Activated T-cell treated with anti-CD3 and anti-CD28 coated beads, Interleukin-2, amount 50 U/mL, for 4 hours (primary cell): ENCODE results near the gene PELI2. TPM values are rescaled to one million over a fixed set of nuclear protein-coding genes. Genes with fewer than 3 reads are reported as not detected.

Experiments used
- ATAC-seq, 2 donors: fragments of 200-7000 bp; cut with Tn5 transposase; one replicate each; pipeline ENCODE4 v1.10.0; 2021
- DNase-seq: peaks from one replicate; pipeline ENCODE4 v3.0.0-alpha.2; 2020
- H3K27me3 Mint-ChIP-seq: one replicate; pipeline ENCODE4 v1.8.0; 2021; ENCODE audit warnings: low read depth, mixed read lengths
- H3K36me3 Mint-ChIP-seq: one replicate; pipeline ENCODE4 v1.8.0; 2022; ENCODE audit warnings: mixed read lengths; ENCODE audit not compliant: insufficient read depth
- H3K4me1 Mint-ChIP-seq: one replicate; pipeline ENCODE4 v1.8.0; 2021; ENCODE audit warnings: low read depth, mixed read lengths
- H3K4me3 Mint-ChIP-seq: one replicate; pipeline ENCODE4 v1.8.0; 2021; ENCODE audit warnings: mild to moderate bottlenecking, moderate library complexity, mixed read lengths
- H3K9me3 Mint-ChIP-seq: one replicate; pipeline ENCODE4 v1.8.0; 2021; ENCODE audit warnings: mixed read lengths
- total RNA-seq, 3 donors: library from RNA; stranded (reverse); gene quantifications; one replicate each; pipeline ENCODE4 v1.2.1, GENCODE V29; 2021

The PELI2 gene
- total RNA-seq, 3 donors from 2014 or later = 1.4 to 4.2 (median 2.3) TPM

GRCh38 chr14:56224229-56224628 lies 106.0 kb downstream of the PELI2 start:
- H3K36me3 Mint-ChIP-seq = peaks cover 5% of the 10 kb centered on the region
- no peaks in the 10 kb centered on the region for H3K9me3 Mint-ChIP-seq
- no peaks in the 10 kb centered on the region for H3K4me1 Mint-ChIP-seq
- H3K27me3 Mint-ChIP-seq = no peaks in the 10 kb centered on the region
- no peak overlapping the region for H3K4me3 Mint-ChIP-seq
- DNase-seq (no peak), ATAC-seq (no peak)

GRCh38 chr14:56224691-56225681 lies 106.8 kb downstream of the PELI2 start:
- ATAC-seq (no peak), DNase-seq (no peak)
- Mint-ChIP-seq H3K9me3 (peaks cover 4% of the 10 kb centered on the region), H3K4me1 (no peaks in the 10 kb centered on the region), H3K4me3 (no peak overlapping the region), H3K27me3 (no peaks in the 10 kb centered on the region), H3K36me3 (peaks cover 5% of the 10 kb centered on the region)

- no peaks in the 10 kb centered on the region for H3K27me3 Mint-ChIP-seq
- H3K4me1 Mint-ChIP-seq = no peaks in the 10 kb centered on the region
- peaks cover 5% of the 10 kb centered on the region for H3K36me3 Mint-ChIP-seq
- DNase-seq = no peak
- H3K9me3 Mint-ChIP-seq = no peaks in the 10 kb centered on the region
- ATAC-seq = no peak
- H3K4me3 Mint-ChIP-seq = no peak overlapping the region
Measured at GRCh38 chr14:56235388-56235787, 117.2 kb downstream of the PELI2 start.

- no peak for DNase-seq
- Mint-ChIP-seq H3K9me3 (no peaks in the 10 kb centered on the region), H3K27me3 (no peaks in the 10 kb centered on the region), H3K36me3 (peaks cover 6% of the 10 kb centered on the region), H3K4me1 (no peaks in the 10 kb centered on the region), H3K4me3 (no peak overlapping the region)
- no peak for ATAC-seq
Measured at GRCh38 chr14:56237398-56237797, 119.2 kb downstream of the PELI2 start.

GRCh38 chr14:56241461-56241860 lies 123.2 kb downstream of the PELI2 start:
- DNase-seq (no peak), ATAC-seq (no peak)
- no peaks in the 10 kb centered on the region for H3K9me3 Mint-ChIP-seq
- H3K27me3 Mint-ChIP-seq = no peaks in the 10 kb centered on the region
- no peaks in the 10 kb centered on the region for H3K4me1 Mint-ChIP-seq
- peaks cover 6% of the 10 kb centered on the region for H3K36me3 Mint-ChIP-seq
- no peak overlapping the region for H3K4me3 Mint-ChIP-seq

- H3K4me1 Mint-ChIP-seq = no peaks in the 10 kb centered on the region
- H3K9me3 Mint-ChIP-seq = no peaks in the 10 kb centered on the region
- no peak overlapping the region for H3K4me3 Mint-ChIP-seq
- peaks cover 9% of the 10 kb centered on the region for H3K36me3 Mint-ChIP-seq
- DNase-seq (no peak), ATAC-seq (no peak)
- no peaks in the 10 kb centered on the region for H3K27me3 Mint-ChIP-seq
Measured at GRCh38 chr14:56243110-56243509, 124.9 kb downstream of the PELI2 start.

- Mint-ChIP-seq H3K9me3 (no peaks in the 10 kb centered on the region), H3K36me3 (peaks cover 9% of the 10 kb centered on the region), H3K4me3 (no peak overlapping the region), H3K27me3 (no peaks in the 10 kb centered on the region), H3K4me1 (no peaks in the 10 kb centered on the region)
- DNase-seq (no peak), ATAC-seq (no peak)
Measured at GRCh38 chr14:56244138-56244789, 126.1 kb downstream of the PELI2 start.

GRCh38 chr14:56247495-56248200 lies 129.4 kb downstream of the PELI2 start:
- Mint-ChIP-seq H3K4me3 (no peak overlapping the region), H3K36me3 (peaks cover 8% of the 10 kb centered on the region), H3K4me1 (no peaks in the 10 kb centered on the region), H3K9me3 (peaks cover 4% of the 10 kb centered on the region), H3K27me3 (no peaks in the 10 kb centered on the region)
- ATAC-seq (no peak), DNase-seq (no peak)

- Mint-ChIP-seq H3K36me3 (peaks cover 8% of the 10 kb centered on the region), H3K4me1 (no peaks in the 10 kb centered on the region), H3K4me3 (no peak overlapping the region), H3K9me3 (peaks cover 9% of the 10 kb centered on the region), H3K27me3 (no peaks in the 10 kb centered on the region)
- DNase-seq (no peak), ATAC-seq (no peak)
Measured at GRCh38 chr14:56248442-56248841, 130.2 kb downstream of the PELI2 start.

- Mint-ChIP-seq H3K4me1 (no peaks in the 10 kb centered on the region), H3K36me3 (peaks cover 3% of the 10 kb centered on the region), H3K9me3 (peaks cover 18% of the 10 kb centered on the region), H3K27me3 (no peaks in the 10 kb centered on the region), H3K4me3 (no peak overlapping the region)
- ATAC-seq (no peak), DNase-seq (no peak)
Measured at GRCh38 chr14:56261046-56261445, 142.8 kb downstream of the PELI2 start.

- Mint-ChIP-seq H3K27me3 (no peaks in the 10 kb centered on the region), H3K9me3 (peaks cover 13% of the 10 kb centered on the region), H3K36me3 (no peaks in the 10 kb centered on the region), H3K4me3 (no peak overlapping the region), H3K4me1 (no peaks in the 10 kb centered on the region)
- DNase-seq (no peak), ATAC-seq (no peak)
Measured at GRCh38 chr14:56262530-56262929, 144.3 kb downstream of the PELI2 start.

- ATAC-seq (no peak), DNase-seq (no peak)
- Mint-ChIP-seq H3K36me3 (peaks cover 1% of the 10 kb centered on the region), H3K9me3 (no peaks in the 10 kb centered on the region), H3K4me3 (no peak overlapping the region), H3K27me3 (no peaks in the 10 kb centered on the region), H3K4me1 (no peaks in the 10 kb centered on the region)
Measured at GRCh38 chr14:56268039-56268438, 149.8 kb downstream of the PELI2 start.

GRCh38 chr14:56268673-56269072 lies 150.5 kb downstream of the PELI2 start:
- Mint-ChIP-seq H3K4me3 (no peak overlapping the region), H3K36me3 (peaks cover 1% of the 10 kb centered on the region), H3K4me1 (no peaks in the 10 kb centered on the region), H3K27me3 (no peaks in the 10 kb centered on the region), H3K9me3 (no peaks in the 10 kb centered on the region)
- ATAC-seq = no peak
- no peak for DNase-seq

GRCh38 chr14:56270921-56271320 lies 152.7 kb downstream of the PELI2 start:
- H3K9me3 Mint-ChIP-seq = no peaks in the 10 kb centered on the region
- ATAC-seq (no peak), DNase-seq (no peak)
- peaks cover 1% of the 10 kb centered on the region for H3K36me3 Mint-ChIP-seq
- H3K4me3 Mint-ChIP-seq = no peak overlapping the region
- H3K27me3 Mint-ChIP-seq = no peaks in the 10 kb centered on the region
- no peaks in the 10 kb centered on the region for H3K4me1 Mint-ChIP-seq
